MCF 10A (cell line): ENCODE data around the gene ZNF592. TPM values are rescaled to one million over a fixed set of nuclear protein-coding genes. Genes with fewer than 3 reads are reported as not detected.

Experiments
- BruUV-seq: library from RNA; stranded (reverse); fragments of 400-500 nt; replicated peaks from 2 replicates; lab custom pipeline; 2021; lab: Mats Ljungman, UMichigan
- CTCF ChIA-PET: fragments of 300-600 bp; sonication (Branson Sonifier 250); formaldehyde crosslinking; extraction: SDS; loops from one replicate; lab custom pipeline; 2021; ENCODE audit warnings: antibody characterized with exemption, inconsistent platforms; lab: Yijun Ruan, JAX
- POLR2A ChIA-PET: fragments of 300-600, 350-650 bp; sonication (Branson Sonifier 250); formaldehyde crosslinking; extraction: SDS; loops from one replicate; lab custom pipeline; 2020; ENCODE audit warnings: antibody characterized with exemption, inconsistent platforms; lab: Yijun Ruan, JAX
- DNase-seq: peaks from one replicate; pipeline ENCODE4 v3.0.0-alpha.2; 2018; ENCODE audit not compliant: unreplicated experiment
- H3K27ac Mint-ChIP-seq: one replicate; pipeline ENCODE4 v1.8.0; 2022; ENCODE audit warnings: mild to moderate bottlenecking, low read depth, mixed read lengths; ENCODE audit not compliant: unreplicated experiment
- H3K27me3 Mint-ChIP-seq: one replicate; pipeline ENCODE4 v1.8.0; 2022; ENCODE audit warnings: mixed read lengths; ENCODE audit not compliant: insufficient read depth, unreplicated experiment
- H3K36me3 Mint-ChIP-seq: one replicate; pipeline ENCODE4 v1.8.0; 2022; ENCODE audit warnings: mild to moderate bottlenecking, moderate library complexity, mixed read lengths; ENCODE audit not compliant: insufficient read depth, unreplicated experiment
- H3K4me1 Mint-ChIP-seq: one replicate; pipeline ENCODE4 v1.8.0; 2022; ENCODE audit warnings: mixed read lengths; ENCODE audit not compliant: insufficient read depth, unreplicated experiment
- H3K4me3 Mint-ChIP-seq: one replicate; pipeline ENCODE4 v1.8.0; 2022; ENCODE audit warnings: mild to moderate bottlenecking, moderate library complexity, mixed read lengths; ENCODE audit not compliant: unreplicated experiment
- H3K9me3 Mint-ChIP-seq: one replicate; pipeline ENCODE4 v1.8.0; 2022; ENCODE audit warnings: mixed read lengths; ENCODE audit not compliant: unreplicated experiment
- intact Hi-C: fragments of 100-400 bp; cut with micrococcal nuclease; formaldehyde crosslinking; loops from 2 replicates; pipeline ENCODE4 v1.14.1; 2022
- total RNA-seq: library from RNA; stranded (reverse); gene quantifications from 2 replicates; pipeline ENCODE4 v1.2.3, GENCODE V29; 2022
- TF ChIP-seq, protein P1 (sequence below): fragments of 200-600 bp; IDR thresholded peaks from one replicate; pipeline ENCODE4 v1.8.0; 2022; ENCODE audit warnings: antibody characterized with exemption, mild to moderate bottlenecking; ENCODE audit not compliant: unreplicated experiment

Gene ZNF592
- total RNA-seq, 1 experiment from 2014 or later = 27.5 TPM

DNA sequence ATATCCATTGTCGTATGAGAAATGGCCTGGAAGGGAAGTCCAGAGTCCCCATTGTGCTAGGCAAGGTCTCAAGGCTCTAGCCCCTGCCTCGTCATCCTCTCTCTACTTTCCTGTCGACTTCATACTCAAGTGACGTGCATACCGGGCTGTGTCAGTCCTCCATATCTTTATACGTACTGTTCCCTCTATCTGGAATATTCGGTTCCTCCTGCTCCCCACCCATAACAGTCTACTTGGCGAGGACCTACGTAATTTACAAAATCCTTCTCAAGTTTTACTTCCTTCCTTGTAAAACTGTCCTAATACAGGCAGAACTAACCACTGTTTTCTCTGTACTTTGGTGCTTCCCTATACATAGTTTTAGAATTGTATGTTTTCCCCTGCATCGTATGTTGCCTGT, 66.5 kb downstream of the ZNF592 start:
- Mint-ChIP-seq H3K9me3 (no peaks in the 10 kb centered on the region), H3K27ac (no peak overlapping the region), H3K27me3 (no peaks in the 10 kb centered on the region), H3K36me3 (peaks cover 6% of the 10 kb centered on the region), H3K4me1 (no peaks in the 10 kb centered on the region), H3K4me3 (no peak overlapping the region)
- intact Hi-C loops = no loop called here
- TF ChIP-seq, protein P1, sequence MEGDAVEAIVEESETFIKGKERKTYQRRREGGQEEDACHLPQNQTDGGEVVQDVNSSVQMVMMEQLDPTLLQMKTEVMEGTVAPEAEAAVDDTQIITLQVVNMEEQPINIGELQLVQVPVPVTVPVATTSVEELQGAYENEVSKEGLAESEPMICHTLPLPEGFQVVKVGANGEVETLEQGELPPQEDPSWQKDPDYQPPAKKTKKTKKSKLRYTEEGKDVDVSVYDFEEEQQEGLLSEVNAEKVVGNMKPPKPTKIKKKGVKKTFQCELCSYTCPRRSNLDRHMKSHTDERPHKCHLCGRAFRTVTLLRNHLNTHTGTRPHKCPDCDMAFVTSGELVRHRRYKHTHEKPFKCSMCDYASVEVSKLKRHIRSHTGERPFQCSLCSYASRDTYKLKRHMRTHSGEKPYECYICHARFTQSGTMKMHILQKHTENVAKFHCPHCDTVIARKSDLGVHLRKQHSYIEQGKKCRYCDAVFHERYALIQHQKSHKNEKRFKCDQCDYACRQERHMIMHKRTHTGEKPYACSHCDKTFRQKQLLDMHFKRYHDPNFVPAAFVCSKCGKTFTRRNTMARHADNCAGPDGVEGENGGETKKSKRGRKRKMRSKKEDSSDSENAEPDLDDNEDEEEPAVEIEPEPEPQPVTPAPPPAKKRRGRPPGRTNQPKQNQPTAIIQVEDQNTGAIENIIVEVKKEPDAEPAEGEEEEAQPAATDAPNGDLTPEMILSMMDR = no peak
- no peak for DNase-seq
- ChIA-PET POLR2A (no interaction called here), CTCF (no interaction called here)
- BruUV-seq = no TSS peak

DNA sequence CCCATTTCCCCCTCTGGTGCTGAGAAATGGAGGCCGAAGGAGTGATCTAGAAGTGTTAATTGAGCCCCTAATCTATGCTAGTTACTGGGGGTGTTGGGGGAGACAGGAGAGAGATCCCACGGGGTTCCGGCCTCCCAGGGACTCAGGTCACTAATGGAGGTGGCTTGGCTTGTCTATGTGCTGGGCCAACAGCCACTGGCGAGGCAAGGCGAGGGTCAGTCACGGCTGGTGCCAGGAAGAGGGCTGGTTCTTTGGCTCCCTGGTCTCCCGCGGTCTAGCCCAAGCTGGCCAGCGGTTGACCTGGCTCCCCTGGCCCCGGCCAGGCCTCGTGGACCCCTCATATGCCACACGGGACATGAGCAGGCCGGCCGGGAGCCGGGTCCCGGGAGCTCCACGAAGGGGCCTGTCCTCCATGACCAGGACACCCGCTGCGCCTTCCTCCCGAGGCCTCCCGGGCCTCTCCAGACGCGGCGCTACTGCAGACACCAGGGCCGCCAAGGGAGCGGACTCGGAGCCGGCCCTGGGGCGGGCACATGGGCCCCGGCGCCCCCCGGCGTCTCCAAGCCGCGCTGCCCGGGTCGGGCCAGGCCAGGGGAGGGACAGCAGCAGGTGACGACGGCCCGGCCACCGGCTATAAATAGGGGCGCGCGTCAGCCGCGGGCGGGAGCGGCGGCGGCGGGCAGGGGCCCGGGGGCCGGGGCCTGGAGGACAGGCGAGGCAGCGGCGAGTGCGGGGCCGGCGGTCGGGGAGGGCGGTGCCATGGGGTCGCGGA, 68.5 kb downstream of the ZNF592 start, which contains the start of gene ALPK3:
ALPK3 (plus strand) TSS at position 663 of the 772 bp plus-strand sequence; CDS start at position 760, 97 bp downstream.
- no peak for DNase-seq
- ChIA-PET POLR2A (no interaction called here), CTCF (no interaction called here)
- intact Hi-C loops = no loop called here
- Mint-ChIP-seq H3K27me3 (peaks cover 9% of the 10 kb centered on the region), H3K27ac (no peak within 1 kb of the TSS), H3K4me1 (no peaks in the 10 kb centered on the region), H3K4me3 (no peak within 1 kb of the TSS), H3K36me3 (peaks cover 6% of the 10 kb centered on the region), H3K9me3 (no peaks in the 10 kb centered on the region)
- TF ChIP-seq, protein P1 = no peak
- BruUV-seq = no TSS peak

DNA sequence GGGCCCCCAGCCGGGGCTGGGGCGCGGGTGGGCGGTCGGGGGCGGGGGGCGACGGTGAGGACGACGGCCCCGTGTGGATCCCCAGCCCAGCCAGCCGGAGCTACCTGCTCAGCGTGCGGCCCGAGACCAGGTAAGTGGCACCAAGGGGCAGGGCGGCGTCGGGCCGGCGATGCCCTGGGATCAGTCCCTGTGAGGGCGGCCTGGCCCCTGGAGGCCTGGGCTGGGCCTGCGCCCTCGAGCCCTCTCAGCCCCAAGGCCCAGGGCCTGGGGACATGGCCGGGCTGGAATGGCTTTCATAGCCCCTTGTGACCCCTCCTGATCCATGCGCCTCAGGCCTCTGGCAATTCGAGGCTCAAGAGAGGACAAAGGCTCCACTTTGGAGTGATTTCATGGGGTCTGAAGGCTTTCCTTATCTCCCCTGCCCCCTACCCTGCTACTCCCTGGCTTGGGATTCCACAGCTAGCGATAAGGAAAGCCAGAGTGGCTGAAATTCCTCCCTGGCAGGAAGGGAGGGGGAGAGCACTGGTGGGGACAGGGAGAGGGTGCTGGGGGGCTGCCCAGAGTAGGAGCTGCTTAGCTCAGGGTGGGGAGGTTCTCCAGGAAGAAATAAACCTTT, 69.2 kb downstream of the ZNF592 start:
- ChIA-PET POLR2A (no interaction called here), CTCF (interaction anchor here (0.6 kb wide), 1 partner anchor 229 kb away, joined by 3 read pairs; no protein-coding TSS in a partner anchor)
- peaks cover under 1% of the 10 kb centered on the region for H3K36me3 Mint-ChIP-seq
- no peak overlapping the region for H3K4me3 Mint-ChIP-seq
- BruUV-seq = no TSS peak
- intact Hi-C loops = no loop called here
- no peaks in the 10 kb centered on the region for H3K9me3 Mint-ChIP-seq
- no peak overlapping the region for H3K27ac Mint-ChIP-seq
- TF ChIP-seq, protein P1 = no peak
- DNase-seq = no peak
- peaks cover 15% of the 10 kb centered on the region for H3K27me3 Mint-ChIP-seq
- H3K4me1 Mint-ChIP-seq = no peaks in the 10 kb centered on the region
